Measurements from ENCODE around the gene TMEM132D.

DNA sequence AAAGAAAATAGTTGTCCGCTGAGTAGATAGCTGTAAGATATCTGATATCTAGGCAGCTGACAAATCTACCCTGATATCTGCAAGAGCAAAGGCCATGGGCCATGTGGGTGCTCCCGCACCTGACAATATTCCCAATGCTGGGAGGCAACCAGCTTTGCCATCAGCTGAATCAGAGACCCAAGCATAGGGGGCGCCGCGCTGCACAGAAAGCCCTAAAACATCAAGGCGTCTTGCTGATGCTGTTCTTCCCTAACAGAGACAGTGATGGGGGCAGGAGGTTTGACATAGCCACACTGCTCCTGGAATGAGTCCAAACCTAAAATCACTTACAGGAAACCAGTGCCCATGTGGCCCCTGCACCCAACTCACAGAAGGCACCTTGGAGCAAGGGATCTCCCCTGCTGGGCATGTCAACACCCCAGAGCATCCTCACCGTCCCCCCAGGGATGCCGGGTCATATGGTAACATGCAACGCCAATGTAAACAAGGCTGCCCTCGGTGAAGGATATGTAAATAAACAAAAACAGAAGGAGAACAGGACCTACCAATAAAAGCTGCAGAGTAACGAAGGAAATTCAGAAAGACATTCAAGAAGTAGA is 199.5 kb downstream of the TMEM132D start:
- TF ChIP-seq, protein P1, sequence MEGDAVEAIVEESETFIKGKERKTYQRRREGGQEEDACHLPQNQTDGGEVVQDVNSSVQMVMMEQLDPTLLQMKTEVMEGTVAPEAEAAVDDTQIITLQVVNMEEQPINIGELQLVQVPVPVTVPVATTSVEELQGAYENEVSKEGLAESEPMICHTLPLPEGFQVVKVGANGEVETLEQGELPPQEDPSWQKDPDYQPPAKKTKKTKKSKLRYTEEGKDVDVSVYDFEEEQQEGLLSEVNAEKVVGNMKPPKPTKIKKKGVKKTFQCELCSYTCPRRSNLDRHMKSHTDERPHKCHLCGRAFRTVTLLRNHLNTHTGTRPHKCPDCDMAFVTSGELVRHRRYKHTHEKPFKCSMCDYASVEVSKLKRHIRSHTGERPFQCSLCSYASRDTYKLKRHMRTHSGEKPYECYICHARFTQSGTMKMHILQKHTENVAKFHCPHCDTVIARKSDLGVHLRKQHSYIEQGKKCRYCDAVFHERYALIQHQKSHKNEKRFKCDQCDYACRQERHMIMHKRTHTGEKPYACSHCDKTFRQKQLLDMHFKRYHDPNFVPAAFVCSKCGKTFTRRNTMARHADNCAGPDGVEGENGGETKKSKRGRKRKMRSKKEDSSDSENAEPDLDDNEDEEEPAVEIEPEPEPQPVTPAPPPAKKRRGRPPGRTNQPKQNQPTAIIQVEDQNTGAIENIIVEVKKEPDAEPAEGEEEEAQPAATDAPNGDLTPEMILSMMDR (IDR thresholded peaks at IDR 0.05), result no peak
- TF ChIP-seq POLR2AphosphoS5 (IDR thresholded peaks at IDR 0.05; ENCODE audit: low read depth, low read length) (no peak), SIN3A (IDR thresholded peaks at IDR 0.05; ENCODE audit: borderline replicate concordance, insufficient read depth, low read depth, low read length) (no peak)
- TF ChIP-seq, protein P2, sequence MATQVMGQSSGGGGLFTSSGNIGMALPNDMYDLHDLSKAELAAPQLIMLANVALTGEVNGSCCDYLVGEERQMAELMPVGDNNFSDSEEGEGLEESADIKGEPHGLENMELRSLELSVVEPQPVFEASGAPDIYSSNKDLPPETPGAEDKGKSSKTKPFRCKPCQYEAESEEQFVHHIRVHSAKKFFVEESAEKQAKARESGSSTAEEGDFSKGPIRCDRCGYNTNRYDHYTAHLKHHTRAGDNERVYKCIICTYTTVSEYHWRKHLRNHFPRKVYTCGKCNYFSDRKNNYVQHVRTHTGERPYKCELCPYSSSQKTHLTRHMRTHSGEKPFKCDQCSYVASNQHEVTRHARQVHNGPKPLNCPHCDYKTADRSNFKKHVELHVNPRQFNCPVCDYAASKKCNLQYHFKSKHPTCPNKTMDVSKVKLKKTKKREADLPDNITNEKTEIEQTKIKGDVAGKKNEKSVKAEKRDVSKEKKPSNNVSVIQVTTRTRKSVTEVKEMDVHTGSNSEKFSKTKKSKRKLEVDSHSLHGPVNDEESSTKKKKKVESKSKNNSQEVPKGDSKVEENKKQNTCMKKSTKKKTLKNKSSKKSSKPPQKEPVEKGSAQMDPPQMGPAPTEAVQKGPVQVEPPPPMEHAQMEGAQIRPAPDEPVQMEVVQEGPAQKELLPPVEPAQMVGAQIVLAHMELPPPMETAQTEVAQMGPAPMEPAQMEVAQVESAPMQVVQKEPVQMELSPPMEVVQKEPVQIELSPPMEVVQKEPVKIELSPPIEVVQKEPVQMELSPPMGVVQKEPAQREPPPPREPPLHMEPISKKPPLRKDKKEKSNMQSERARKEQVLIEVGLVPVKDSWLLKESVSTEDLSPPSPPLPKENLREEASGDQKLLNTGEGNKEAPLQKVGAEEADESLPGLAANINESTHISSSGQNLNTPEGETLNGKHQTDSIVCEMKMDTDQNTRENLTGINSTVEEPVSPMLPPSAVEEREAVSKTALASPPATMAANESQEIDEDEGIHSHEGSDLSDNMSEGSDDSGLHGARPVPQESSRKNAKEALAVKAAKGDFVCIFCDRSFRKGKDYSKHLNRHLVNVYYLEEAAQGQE (IDR thresholded peaks at IDR 0.05; ENCODE audit: insufficient read depth in 1 of 2, low read depth in 2 of 2, low read length in 1 of 2), result no peak
